Pancreas (tissue), 10 donors: Measurements from ENCODE around the gene ADAMTS8. TPM values are rescaled to one million over a fixed set of nuclear protein-coding genes. Genes with fewer than 3 reads are reported as not detected.
A peak's percentile ranks its signal among the peaks of the same experiment; 100 is the strongest.

Source experiments
- ATAC-seq, 4 donors: fragments of 200-7000 bp; cut with Tn5 transposase; one replicate each; pipeline versions ENCODE4 v1.8.0 to v1.9.1; 2020; ENCODE audit warnings: mild to moderate bottlenecking in 4 of 4, moderate library complexity in 4 of 4
- DNase-seq, 6 donors: peaks; one replicate each; pipeline ENCODE4 v3.0.0-alpha.2; 2020
- FAIRE-seq: peaks from 2 replicates; lab custom pipeline; 2012; peaks lifted over from hg19 to GRCh38; lab: Jason Lieb, UNC
- H3K27ac ChIP-seq, 4 donors: fragments of 200-600 bp; sonication (generic); 1 replicate in 3 of 4; 2 replicates in 1 of 4; pipeline versions ENCODE4 v1.5.0 to v1.8.0; 2020
- H3K27me3 ChIP-seq, 4 donors: fragments of 200-600 bp; one replicate each; pipeline ENCODE4 v1.8.0; 2021
- H3K36me3 ChIP-seq, 3 donors: fragments of 200-600 bp; sonication (generic) in 1 of 3; one replicate each; pipeline versions ENCODE4 v1.5.0 to v1.8.0; 2020 to 2021
- H3K4me1 ChIP-seq, 3 donors: fragments of 200-600 bp; one replicate each; pipeline ENCODE4 v1.8.0; 2021
- H3K4me3 ChIP-seq, 4 donors: fragments of 200-600 bp; sonication (generic) in 2 of 4; one replicate each; pipeline versions ENCODE4 v1.5.0 to v1.8.0; 2020 to 2021
- H3K9me3 ChIP-seq, 4 donors: fragments of 200-600 bp; one replicate each; pipeline ENCODE4 v1.8.0; 2021
- WGBS, 2 donors: extraction: QIAGEN DNeasy Blood & Tissue Kit; methylation state at CpG; one replicate each; pipeline ENCODE4 v1.1.7; 2013; 5-methylcytosine and 5-hydroxymethylcytosine counted together
- intact Hi-C, 3 donors: fragments of 100-400 bp; cut with DNase I; formaldehyde crosslinking; loops; one replicate each; pipeline versions ENCODE4 v1.11.1 to v1.14.2; 2022
- polyA plus RNA-seq, 2 donors: library from polyadenylated mRNA; stranded (reverse); fragments of 200-250 nt; gene quantifications; one replicate each; pipeline ENCODE4 v1.2.3, GENCODE V29; 2013
- total RNA-seq, 6 donors: library from RNA; stranded (reverse); fragmentation: NEBNext Ultra II Directional in 4 of 6; extraction: Animal tissue kit (Norgen Biotek cat#: 25700) in 4 of 6; gene quantifications; one replicate each; pipeline versions ENCODE4 v1.2.1 to v1.2.4, GENCODE V29; 2021 to 2023
- TF ChIP-seq, protein P1 (sequence below), 4 donors: fragments of 200-600 bp; sonication (generic) in 3 of 4; IDR thresholded peaks; one replicate each; pipeline versions ENCODE4 v1.5.0 to v1.8.0; 2021; ENCODE audit warnings: antibody characterized with exemption in 4 of 4
- donor health status: healthy with polysubstance abuse.
- donor health status: DM: no; HTN: no; CAD: no; lungs with moderate emphysema.
- donor health status: DM: no; HTN: no; CAD: no.
- donor health status: control.
- donor health status: control.
- donor health status: Bipolar disorder and iron deficiency.
- donor health status: DM: yes; HTN: yes; CAD: no.
- donor health status: DM: no; HTN: no; CAD: no.
- donor health status: DM: no; HTN: no; CAD: no.
- donor health status: DM: yes; HTN: yes; CAD: no.

Gene ADAMTS8, protein sequence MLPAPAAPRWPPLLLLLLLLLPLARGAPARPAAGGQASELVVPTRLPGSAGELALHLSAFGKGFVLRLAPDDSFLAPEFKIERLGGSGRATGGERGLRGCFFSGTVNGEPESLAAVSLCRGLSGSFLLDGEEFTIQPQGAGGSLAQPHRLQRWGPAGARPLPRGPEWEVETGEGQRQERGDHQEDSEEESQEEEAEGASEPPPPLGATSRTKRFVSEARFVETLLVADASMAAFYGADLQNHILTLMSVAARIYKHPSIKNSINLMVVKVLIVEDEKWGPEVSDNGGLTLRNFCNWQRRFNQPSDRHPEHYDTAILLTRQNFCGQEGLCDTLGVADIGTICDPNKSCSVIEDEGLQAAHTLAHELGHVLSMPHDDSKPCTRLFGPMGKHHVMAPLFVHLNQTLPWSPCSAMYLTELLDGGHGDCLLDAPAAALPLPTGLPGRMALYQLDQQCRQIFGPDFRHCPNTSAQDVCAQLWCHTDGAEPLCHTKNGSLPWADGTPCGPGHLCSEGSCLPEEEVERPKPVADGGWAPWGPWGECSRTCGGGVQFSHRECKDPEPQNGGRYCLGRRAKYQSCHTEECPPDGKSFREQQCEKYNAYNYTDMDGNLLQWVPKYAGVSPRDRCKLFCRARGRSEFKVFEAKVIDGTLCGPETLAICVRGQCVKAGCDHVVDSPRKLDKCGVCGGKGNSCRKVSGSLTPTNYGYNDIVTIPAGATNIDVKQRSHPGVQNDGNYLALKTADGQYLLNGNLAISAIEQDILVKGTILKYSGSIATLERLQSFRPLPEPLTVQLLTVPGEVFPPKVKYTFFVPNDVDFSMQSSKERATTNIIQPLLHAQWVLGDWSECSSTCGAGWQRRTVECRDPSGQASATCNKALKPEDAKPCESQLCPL
- 1 to 10 TPM in 2 of 6 donors, under 1 TPM in 3, not detected in 1; 0.04 to 1.6 (median 0.22) TPM for total RNA-seq
- under 1 TPM; 0.42 TPM for polyA plus RNA-seq

DNA sequence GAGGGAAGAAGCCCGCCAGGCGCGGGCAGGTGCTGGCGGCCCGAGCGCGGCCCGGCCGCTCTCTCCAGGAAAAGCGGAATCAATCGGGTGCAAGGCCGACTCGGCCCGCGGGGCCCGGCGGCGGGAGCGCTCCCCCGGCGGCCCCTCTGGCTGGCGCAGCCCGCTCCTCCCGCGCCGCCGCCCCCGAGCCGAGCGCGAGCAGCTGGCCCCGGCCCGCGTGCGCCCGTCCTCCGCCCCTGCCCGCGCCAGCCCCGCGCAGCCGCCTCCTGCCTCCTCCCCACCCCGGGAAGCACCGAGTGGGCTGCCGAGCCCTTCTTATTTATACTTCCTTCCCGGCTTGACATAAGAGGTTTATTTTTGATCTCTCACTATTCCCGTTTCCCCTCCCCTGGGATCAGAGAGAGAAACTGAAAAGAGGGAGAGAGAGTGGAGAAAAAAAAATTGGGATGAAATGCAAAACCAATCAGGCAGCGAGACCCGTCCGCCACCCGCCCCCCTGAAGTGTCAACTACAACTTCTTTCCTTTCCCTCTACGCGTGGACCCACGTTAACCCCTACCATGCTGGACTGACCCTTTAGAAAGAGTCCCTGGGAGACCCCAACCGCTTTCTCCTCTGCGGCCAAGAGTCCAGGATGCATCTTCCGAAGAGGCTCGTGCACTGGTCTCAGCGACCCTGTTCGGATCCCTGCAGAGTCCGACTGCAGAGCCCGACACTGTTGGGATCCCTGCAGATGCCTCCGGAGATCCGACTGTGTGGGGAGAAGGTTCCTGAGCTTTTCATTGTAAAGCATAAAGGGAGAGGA lies at the start of gene ADAMTS8:
Gene ADAMTS8, minus strand, starts transcription at position 294 of the 804 bp plus-strand sequence. CDS start 323 bp downstream, outside the sequence.
- 3 to 7% methylated on average over 42 to 64 of the region's 64 CpGs for WGBS, 2 donors
- peaks cover 0 to 14% (median 7%) of the 10 kb centered on the region in 4 donors for H3K27me3 ChIP-seq
- intact Hi-C loops, result loop anchor here in 1 of 3 donors (10.0 kb wide), 1 partner anchor 214 kb away; no protein-coding TSS in a partner anchor
- H3K4me1 ChIP-seq, result peaks cover 0 to 5% (median 4%) of the 10 kb centered on the region in 3 donors
- no peak within 1 kb of the TSS for H3K27ac ChIP-seq
- ATAC-seq (no peak), DNase-seq (peak in 1 of 6 donors; percentile 68), FAIRE-seq (no peak)
- H3K9me3 ChIP-seq, result peaks cover 0 to 2% (median 0%) of the 10 kb centered on the region in 4 donors
- peak within 1 kb of the TSS; percentile 3 to 43 (median 14) for H3K4me3 ChIP-seq
- TF ChIP-seq, protein P1, sequence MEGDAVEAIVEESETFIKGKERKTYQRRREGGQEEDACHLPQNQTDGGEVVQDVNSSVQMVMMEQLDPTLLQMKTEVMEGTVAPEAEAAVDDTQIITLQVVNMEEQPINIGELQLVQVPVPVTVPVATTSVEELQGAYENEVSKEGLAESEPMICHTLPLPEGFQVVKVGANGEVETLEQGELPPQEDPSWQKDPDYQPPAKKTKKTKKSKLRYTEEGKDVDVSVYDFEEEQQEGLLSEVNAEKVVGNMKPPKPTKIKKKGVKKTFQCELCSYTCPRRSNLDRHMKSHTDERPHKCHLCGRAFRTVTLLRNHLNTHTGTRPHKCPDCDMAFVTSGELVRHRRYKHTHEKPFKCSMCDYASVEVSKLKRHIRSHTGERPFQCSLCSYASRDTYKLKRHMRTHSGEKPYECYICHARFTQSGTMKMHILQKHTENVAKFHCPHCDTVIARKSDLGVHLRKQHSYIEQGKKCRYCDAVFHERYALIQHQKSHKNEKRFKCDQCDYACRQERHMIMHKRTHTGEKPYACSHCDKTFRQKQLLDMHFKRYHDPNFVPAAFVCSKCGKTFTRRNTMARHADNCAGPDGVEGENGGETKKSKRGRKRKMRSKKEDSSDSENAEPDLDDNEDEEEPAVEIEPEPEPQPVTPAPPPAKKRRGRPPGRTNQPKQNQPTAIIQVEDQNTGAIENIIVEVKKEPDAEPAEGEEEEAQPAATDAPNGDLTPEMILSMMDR (IDR thresholded peaks at IDR 0.05), result no peak
- H3K36me3 ChIP-seq, result no peaks in the 10 kb centered on the region

DNA sequence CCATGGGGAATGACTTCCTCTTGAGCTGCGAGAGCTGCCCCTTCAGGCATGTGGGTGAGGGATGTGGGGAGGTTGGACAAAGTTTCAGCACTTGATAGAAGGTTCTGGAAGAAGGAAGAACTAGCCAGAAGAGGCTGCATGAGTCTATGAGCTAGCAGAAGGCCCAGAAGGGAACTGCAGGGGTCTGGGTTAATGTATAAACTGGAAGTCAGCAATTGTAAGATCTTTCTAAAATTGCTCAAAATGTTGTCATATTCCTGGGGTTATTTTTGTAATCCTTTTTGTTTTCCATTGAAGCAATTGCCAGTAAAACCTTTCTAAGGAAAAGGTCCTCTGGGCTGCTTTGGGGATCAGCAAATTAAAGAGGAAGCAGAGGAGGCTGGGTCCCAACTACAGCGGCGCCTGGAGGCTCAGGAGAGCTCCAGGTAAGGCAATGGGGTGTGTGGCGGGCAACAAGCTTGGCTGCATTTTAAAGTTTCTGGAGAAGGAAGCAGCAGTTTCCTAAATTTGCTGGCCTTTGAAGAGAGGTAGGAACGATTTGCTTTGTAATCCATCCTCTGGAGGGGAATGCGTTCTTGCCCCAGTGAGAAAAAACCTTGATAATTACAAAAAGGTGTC lies 49.3 kb upstream of the ADAMTS8 start:
- TF ChIP-seq, protein P1 (IDR thresholded peaks at IDR 0.05), result no peak
- Histone ChIP-seq H3K27ac (peak overlapping the region in 1 of 4 donors; percentile 24), H3K4me3 (no peak overlapping the region), H3K36me3 (no peaks in the 10 kb centered on the region), H3K27me3 (no peaks in the 10 kb centered on the region), H3K9me3 (no peaks in the 10 kb centered on the region), H3K4me1 (no peaks in the 10 kb centered on the region)
- 80 to 86% methylated on average over 6 of the region's 6 CpGs for WGBS, 2 donors
- intact Hi-C loops, result no loop called here
- ATAC-seq, result peak in 2 of 4 donors; percentile 22 to 30
- no peak for DNase-seq
- no peak for FAIRE-seq

DNA sequence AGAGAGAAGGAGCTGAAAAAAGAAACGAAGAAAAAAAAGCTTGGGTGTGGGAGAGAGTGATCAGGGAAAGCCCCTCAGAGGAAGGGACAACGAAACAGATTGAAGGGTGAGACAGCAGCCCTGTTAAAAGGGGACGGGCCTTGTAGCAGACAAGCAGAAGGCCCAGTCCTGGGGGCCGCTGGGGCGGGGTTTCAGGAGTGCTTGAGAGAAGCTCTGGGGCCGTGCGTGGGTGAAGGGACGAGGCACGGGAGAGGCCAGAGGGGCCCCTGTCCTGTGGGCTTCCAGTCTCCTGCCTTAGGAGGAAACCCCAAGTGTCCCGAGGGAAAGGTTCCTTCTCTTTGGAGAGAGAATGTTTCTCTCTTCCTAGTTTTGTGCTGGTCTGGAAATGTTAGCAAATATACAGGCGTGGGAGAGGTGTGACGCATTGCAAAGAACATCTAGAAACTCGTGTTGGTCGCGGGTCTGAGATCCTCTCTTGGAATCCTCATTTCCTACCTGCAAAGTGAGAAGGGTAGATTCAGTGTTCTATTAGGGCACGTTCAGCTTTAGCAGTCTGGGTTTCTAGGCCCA lies 48.6 kb upstream of the ADAMTS8 start:
- intact Hi-C loops, result no loop called here
- Histone ChIP-seq H3K9me3 (no peaks in the 10 kb centered on the region), H3K27me3 (no peaks in the 10 kb centered on the region), H3K36me3 (no peaks in the 10 kb centered on the region), H3K4me3 (no peak overlapping the region), H3K27ac (no peak overlapping the region), H3K4me1 (no peaks in the 10 kb centered on the region)
- DNase-seq, result no peak
- TF ChIP-seq, protein P1 (IDR thresholded peaks at IDR 0.05), result no peak
- FAIRE-seq, result no peak
- ATAC-seq, result no peak
- WGBS, 2 donors, result 80 to 87% methylated on average over 16 of the region's 16 CpGs
